SH-SY5Y (cell line): ENCODE measurements around the gene EPOP.

ENCODE experiments used
- GATA2 ChIP-seq: IDR thresholded peaks from 2 replicates; pipeline ENCODE4 v1.6.1; 2011; ENCODE audit warnings: mild to moderate bottlenecking, low read depth, low read length
- GATA3 ChIP-seq: IDR thresholded peaks from 2 replicates; pipeline ENCODE4 v1.6.1; 2011; ENCODE audit warnings: low read depth, mild to moderate bottlenecking, low read length, moderate library complexity

DNA sequence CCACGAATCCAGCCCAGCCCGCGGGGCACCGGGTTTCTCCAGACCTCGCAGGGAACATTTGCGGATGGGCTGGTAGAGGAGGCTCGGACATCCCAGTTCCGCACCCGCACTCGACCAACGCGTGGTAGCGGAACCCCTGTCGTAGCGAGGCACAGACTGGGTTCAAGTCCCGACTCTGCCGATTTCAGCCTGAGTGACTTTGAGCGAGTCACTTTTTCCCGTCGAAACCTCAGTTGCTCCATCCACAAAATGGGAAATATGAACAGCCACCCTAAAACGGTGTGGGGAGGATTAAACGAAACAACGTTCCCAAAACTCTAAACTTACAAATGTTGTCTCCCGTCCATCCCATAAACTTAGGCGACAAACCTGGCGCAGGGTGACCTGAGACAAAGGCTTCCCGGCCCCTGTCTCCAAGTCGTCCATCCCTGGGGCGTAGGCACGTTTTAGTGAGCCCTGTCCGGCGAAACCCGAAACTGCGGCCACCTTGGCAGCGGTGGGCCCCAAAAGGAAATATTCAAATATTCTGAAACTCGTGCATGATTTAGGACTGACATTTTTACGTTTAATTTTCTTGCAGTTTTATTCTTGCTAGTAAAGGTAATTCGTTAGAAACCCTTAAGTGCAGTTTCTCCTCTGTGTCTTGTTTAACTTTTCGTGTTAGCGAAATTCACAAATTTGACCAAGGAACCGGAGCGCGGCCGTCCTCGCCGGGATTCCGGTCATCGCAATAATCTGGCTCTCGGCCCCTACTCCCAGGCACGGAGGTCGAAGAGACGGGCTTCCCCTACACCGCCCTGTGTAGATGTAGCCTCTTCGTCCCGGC is 28.4 kb upstream of the EPOP start:
- TF ChIP-seq GATA3: no peak
- no peak for TF ChIP-seq GATA2
